ENCODE data around the gene RAPGEF6.

RAPGEF6 gene

GRCh38 chr5:131545845-131546244, 89.2 kb downstream of the RAPGEF6 start:
- DNase-seq (ENCODE audit: insufficient read length, low spot score) = no peak
- no peak for FAIRE-seq

GRCh38 chr5:131542723-131543122, 92.3 kb downstream of the RAPGEF6 start:
- DNase-seq (ENCODE audit: insufficient read length, low spot score) (no peak), FAIRE-seq (no peak)

GRCh38 chr5:131541762-131542161, 93.3 kb downstream of the RAPGEF6 start:
- FAIRE-seq = no peak
- DNase-seq (ENCODE audit: insufficient read length, low spot score) = no peak

GRCh38 chr5:131541071-131541470, 94.0 kb downstream of the RAPGEF6 start:
- DNase-seq (ENCODE audit: insufficient read length, low spot score) (no peak), FAIRE-seq (no peak)

GRCh38 chr5:131539251-131539650, 95.8 kb downstream of the RAPGEF6 start:
- DNase-seq (ENCODE audit: insufficient read length, low spot score) = no peak
- FAIRE-seq = no peak

- FAIRE-seq = peak; percentile 31
- no peak for DNase-seq (ENCODE audit: insufficient read length, low spot score)
Observed at GRCh38 chr5:131538177-131538593, 96.8 kb downstream of the RAPGEF6 start.

GRCh38 chr5:131536850-131537448, 98.1 kb downstream of the RAPGEF6 start:
- DNase-seq (ENCODE audit: insufficient read length, low spot score) (no peak), FAIRE-seq (no peak)

- peak; percentile 35 for DNase-seq (ENCODE audit: insufficient read length, low spot score)
Observed at GRCh38 chr5:131536211-131536826, 98.7 kb downstream of the RAPGEF6 start.

GRCh38 chr5:131534974-131535373, 100.1 kb downstream of the RAPGEF6 start:
- no peak for DNase-seq (ENCODE audit: insufficient read length, low spot score)
- peak; percentile 14 for FAIRE-seq

More at GRCh38 chr5:131536211-131536826, 98.7 kb downstream of the RAPGEF6 start:
- peak; percentile 88 for FAIRE-seq

- no peak for FAIRE-seq
- DNase-seq (ENCODE audit: insufficient read length, low spot score) = no peak
Observed at GRCh38 chr5:131533836-131534235, 101.2 kb downstream of the RAPGEF6 start.

- DNase-seq (ENCODE audit: insufficient read length, low spot score) (no peak), FAIRE-seq (peak; percentile 68)
Observed at GRCh38 chr5:131532031-131532640, 102.9 kb downstream of the RAPGEF6 start.

- DNase-seq (ENCODE audit: insufficient read length, low spot score) (no peak), FAIRE-seq (peak; percentile 73)
Observed at GRCh38 chr5:131530706-131531331, 104.2 kb downstream of the RAPGEF6 start.

GRCh38 chr5:131528682-131529081, 106.3 kb downstream of the RAPGEF6 start:
- FAIRE-seq (peak; percentile 80), DNase-seq (ENCODE audit: insufficient read length, low spot score) (no peak)

- peak; percentile 83 for FAIRE-seq
- no peak for DNase-seq (ENCODE audit: insufficient read length, low spot score)
Observed at GRCh38 chr5:131525805-131526204, 109.2 kb downstream of the RAPGEF6 start.

- DNase-seq (ENCODE audit: insufficient read length, low spot score) (no peak), FAIRE-seq (no peak)
Observed at GRCh38 chr5:131524431-131524830, 110.6 kb downstream of the RAPGEF6 start.

GRCh38 chr5:131523500-131524185, 111.4 kb downstream of the RAPGEF6 start:
- DNase-seq (ENCODE audit: insufficient read length, low spot score) (no peak), FAIRE-seq (no peak)

- FAIRE-seq (no peak), DNase-seq (ENCODE audit: insufficient read length, low spot score) (no peak)
Observed at GRCh38 chr5:131521252-131521651, 113.8 kb downstream of the RAPGEF6 start.

- FAIRE-seq (no peak), DNase-seq (ENCODE audit: insufficient read length, low spot score) (no peak)
Observed at GRCh38 chr5:131515348-131515747, 119.7 kb downstream of the RAPGEF6 start.

- FAIRE-seq (peak; percentile 90), DNase-seq (ENCODE audit: insufficient read length, low spot score) (no peak)
Observed at GRCh38 chr5:131514316-131515283, 120.4 kb downstream of the RAPGEF6 start.

GRCh38 chr5:131513780-131514179, 121.2 kb downstream of the RAPGEF6 start:
- DNase-seq (ENCODE audit: insufficient read length, low spot score) = no peak
- no peak for FAIRE-seq

All from GM19239 (cell line).